Stimulated activated CD4-positive, alpha-beta T cell treated with anti-CD3 and anti-CD28 coated beads, Interleukin-4, amount 100 ng/mL, for 48 hours (primary cell): ENCODE data around the gene BTG3.

Experiments
- DNase-seq, 2 donors: peaks; one replicate each; pipeline ENCODE4 v3.0.0-alpha.2; 2020; ENCODE audit warnings: low read depth in 2 of 2

The BTG3 gene, protein sequence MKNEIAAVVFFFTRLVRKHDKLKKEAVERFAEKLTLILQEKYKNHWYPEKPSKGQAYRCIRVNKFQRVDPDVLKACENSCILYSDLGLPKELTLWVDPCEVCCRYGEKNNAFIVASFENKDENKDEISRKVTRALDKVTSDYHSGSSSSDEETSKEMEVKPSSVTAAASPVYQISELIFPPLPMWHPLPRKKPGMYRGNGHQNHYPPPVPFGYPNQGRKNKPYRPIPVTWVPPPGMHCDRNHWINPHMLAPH

GRCh38 chr21:17612565-17613241 lies at the start of gene BTG3:
TSS of gene BTG3 (minus strand) at chr21:17612901. CDS start at chr21:17609144, 3,757 bp downstream.
- peak; percentile 68 to 81 for DNase-seq

DNA sequence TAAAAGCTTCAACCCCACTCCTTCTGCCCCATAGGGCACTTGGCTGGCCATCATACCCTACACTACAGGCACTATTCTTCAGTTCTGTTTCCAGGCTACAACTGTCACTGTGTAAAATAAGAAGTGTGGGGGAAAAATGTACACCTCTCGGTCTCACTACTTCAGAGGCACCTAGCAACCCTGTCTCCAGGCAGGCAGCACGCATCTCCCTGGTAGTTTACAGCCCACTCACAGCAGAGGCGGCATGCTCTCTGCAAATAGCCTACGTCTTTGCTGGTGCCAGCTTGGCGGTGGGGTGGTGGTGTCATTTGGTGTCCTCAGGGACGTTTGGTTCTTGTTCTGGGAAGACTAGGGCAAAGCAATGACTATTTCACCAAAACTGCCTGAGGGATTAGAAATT lies 48.2 kb upstream of the BTG3 start:
- DNase-seq = no peak

DNA sequence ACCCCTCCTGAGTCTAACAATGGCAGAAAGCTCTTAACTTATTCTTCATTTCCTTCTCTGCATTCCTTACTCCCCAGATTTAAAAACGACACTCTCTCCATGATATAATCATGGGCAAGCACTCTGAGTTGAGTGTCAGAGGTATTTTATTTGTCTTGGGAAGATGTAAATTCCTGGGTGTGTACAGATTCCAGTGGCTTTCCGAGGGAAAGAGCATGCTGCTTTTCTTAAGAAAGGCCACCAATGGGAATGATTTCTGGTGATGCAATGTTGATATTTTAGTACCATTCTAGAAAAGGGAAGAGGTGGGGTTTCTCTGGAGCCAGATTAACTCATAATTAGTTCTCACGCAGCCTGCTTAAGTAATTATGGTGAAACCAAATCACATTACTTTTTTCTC lies 47.8 kb upstream of the BTG3 start:
- no peak for DNase-seq

- no peak for DNase-seq
These were observed 46.2 kb upstream of the BTG3 start for GRCh38 chr21:17658931-17659330.

GRCh38 chr21:17651526-17651925 lies 38.8 kb upstream of the BTG3 start:
- DNase-seq = no peak

GRCh38 chr21:17650292-17650691 lies 37.6 kb upstream of the BTG3 start:
- DNase-seq = no peak

DNA sequence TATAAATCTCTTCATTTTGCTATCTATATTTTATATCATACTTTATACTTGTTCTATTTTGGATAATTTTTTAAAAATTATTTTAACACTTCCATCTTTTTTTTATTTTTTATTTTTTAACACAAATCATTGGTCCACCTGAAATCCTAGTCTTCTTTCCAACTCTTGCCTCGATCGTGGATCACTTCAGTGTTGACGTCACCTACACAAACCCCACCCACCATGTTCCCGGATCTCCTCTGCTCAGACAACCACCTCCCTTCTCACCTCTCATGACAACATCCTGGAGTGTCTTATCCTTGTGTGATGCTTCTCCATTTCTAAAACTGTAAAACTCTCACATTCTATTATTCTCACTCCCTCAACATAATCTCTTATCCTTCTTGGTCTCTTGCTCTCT lies 34.1 kb upstream of the BTG3 start:
- no peak for DNase-seq

DNA sequence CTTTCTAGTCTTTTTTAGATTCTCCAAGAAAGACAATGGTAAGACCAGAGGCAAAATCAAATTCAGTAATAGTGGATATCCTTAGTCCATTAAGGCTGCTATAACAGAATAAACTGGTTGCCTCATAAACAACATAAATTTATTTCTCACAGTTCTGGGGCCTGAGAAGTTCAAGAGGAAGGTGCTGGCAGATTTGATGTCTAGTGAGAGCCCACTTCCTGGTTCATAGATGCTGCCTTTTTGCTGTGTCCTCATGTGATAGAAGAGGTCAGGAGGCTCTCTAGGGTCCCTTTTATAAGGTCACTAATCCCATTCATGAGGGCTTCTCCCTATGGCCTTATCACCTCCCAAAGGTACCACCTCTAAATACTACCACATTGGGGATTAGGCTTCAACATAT lies 31.5 kb upstream of the BTG3 start:
- DNase-seq = no peak

- no peak for DNase-seq
These were observed 28.1 kb upstream of the BTG3 start for GRCh38 chr21:17640821-17641220.

DNA sequence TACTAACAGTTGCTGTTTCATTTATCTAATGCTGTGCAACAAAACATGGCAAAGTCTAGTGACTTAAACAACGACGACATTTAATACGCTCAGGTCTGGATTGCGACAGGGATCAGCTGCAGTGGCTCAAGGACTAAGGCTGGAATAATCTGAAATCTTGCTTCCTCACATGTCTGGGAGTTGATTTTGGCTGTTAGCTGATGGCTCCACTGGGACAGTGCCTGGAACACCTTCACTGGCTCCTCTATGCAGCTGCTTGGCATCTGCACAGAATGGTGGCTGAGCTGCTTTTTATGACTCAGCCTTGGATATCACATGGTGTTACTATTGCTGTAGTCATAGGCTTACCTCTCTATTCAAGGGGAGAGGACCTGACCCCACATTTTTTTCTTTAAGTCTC lies 24.0 kb upstream of the BTG3 start:
- no peak for DNase-seq

- DNase-seq = no peak
These were observed 18.5 kb upstream of the BTG3 start for GRCh38 chr21:17631195-17631594.

DNA sequence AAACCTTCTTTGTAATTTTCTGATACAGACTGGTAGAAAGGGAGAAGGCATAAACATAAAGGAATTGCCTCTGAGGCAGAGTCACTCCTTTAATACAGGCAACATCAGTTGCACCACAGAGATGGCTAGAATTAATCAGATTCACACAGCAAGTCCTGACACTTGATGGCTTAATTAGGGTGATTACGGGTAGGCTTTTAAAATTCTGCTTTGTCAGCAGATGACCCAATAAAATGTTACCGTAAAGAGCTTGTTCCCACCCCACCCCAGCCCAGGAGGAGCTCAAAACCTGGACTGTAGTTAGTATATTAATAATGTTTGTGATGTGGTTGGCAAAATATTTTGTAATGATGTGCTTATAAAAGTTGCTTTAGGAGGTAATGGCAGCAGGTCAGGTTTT lies 9.3 kb upstream of the BTG3 start:
- DNase-seq = no peak

DNA sequence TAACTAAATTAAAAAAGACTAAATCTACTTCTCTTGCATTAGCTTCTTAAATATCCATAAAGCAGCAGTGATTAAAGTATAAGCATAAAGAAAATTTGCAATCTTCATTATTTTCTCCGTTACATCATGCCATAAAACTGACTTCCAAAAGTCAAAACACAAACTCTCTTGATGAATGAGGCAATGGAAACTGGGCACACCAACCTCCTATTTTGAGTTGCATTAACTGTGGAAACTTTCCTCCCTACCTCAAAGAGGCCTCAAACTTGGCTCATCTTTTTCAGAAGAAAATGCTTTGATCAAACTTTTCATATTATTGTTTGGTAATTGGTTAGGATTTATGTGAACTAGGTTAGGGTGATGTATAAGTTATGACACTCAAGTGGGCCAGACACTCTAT lies 4.1 kb upstream of the BTG3 start:
- DNase-seq = no peak

DNA sequence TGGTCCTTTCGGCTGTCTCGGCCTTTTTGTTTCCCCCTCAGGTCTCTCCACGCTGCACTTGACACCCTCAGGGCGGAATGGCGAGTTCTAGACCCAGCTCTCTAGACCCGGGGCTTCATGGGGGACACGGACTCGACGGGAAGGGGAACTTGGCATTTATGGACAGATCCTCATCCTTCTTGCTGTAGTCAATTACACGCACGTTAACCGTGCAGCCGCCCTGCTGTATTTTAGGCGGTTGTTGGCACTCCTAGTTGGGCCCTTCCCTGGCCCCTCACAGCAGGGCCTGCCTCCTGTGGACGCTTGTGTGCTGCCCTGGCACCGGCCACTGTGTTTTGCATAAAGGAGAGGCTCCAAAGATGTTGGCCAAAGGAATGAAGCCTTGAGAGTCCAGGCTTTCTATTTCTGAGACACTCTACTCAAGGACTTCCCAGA lies 558 bp upstream of the BTG3 start:
- DNase-seq = peak in 1 of 2 donors; percentile 6

DNA sequence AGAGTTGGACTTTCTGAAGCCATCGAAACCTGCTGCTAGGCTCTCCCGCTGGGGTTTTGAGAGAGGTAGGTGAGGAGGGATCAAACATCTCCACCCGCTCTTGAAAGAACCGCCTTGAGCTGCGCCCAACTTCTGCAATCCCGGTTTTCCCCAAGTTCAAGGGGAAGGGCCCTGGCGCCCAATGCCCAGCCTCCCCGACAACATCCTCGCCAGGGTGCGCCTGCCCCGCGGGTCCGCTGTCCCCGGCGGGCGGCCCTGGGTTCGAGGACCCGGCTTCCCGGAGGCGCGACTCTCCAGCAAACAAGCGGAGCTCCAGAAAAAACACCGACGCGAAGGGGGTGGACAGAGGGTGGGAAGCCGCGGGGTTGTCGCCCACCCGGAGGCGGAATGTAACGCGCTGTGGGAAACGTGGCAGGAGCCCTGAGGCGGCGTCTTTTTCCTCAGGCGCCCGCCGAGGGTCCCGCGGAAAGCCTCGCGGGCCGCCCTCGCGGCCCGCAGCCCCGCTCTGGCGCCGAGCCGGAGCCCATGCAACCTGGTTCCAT lies 607 bp downstream of the BTG3 start:
- peak; percentile 11 to 15 for DNase-seq

DNA sequence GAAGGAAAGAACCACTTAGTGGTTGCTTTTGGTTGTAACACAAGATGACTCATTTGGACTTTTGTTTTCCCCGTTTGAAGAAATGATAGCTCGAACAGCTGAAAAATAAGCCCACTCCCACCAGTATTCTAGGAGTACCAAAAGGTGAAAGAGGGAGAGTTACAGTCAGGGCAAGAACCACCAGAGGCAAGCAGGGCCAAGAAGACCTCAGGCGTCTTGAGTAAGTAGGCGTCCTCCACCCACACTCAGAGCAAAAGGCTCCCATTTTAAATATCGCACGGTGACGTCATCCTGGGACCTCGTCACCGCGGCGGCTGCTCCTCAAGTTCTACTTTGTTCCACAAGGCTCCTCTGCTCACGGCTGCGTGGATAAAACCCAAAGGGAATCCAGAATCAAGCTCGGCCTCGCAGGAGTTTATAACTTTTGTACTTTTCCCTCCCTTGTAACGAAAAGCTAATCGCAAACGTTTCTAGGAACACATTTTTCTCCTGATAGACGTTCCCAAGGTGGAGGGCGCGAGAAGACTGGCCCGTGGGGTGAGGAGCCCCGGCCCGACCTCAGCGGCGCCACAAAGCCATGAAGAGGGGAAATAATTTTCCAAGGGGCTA lies 1.2 kb downstream of the BTG3 start:
- DNase-seq = peak; percentile 69 to 77

DNA sequence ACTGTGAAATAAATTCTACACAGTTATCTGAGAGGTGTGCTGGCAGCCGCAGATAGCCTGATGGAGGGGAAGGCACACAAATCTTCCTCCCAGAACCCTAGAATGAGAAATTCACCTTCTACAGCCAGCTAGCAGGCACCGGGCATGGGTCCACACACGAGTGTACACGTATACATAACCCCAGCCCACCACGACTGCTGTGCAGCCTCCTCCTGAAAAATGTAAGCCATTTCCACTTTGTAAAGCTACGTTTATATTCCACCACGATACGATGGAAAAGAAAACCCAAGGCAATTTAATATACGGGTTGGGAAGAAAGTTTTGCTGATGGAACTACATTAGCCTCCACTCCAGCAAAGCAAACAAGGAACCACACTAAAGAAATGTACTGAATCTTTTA lies 1.8 kb downstream of the BTG3 start:
- no peak for DNase-seq

GRCh38 chr21:17609681-17610080 lies 3.0 kb downstream of the BTG3 start:
- no peak for DNase-seq

- no peak for DNase-seq
These were observed 5.0 kb downstream of the BTG3 start for GRCh38 chr21:17607684-17608083.

- no peak for DNase-seq
These were observed 9.8 kb downstream of the BTG3 start for GRCh38 chr21:17602874-17603273.

DNA sequence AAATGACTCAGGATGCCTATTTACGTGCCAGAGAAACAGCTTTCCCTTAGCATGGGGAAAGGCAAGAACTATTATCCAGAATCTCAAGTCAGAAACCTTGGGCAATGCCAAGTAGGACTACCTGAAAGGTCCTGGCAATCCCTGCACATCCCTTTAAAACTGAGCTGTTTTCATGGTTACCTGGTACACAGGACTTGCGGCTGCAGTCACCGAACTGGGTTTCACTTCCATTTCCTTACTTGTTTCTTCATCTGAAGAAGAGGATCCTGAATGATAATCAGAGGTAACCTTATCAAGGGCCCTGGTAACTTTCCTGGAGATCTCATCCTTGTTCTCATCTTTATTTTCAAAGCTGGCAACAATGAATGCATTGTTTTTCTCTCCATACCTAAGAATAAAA lies 14.3 kb downstream of the BTG3 start:
- no peak for DNase-seq

DNA sequence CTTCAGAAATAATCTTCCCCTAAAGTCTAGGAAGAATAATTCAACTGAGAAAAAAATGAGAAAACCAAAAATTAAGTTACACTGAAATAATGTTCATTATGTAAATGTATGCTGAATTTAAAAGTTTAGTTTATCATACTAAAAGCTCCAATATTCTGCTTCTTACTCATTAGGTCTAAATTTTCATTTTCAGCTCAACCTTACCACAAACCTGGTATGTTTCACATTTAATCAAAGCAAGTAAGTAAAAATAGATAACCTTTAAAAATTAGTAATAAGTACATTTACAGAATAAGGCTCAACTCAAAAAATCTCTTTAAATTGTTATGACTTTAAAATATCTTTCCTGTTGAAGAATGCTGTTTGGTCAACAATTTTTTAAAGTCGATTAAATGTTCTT lies 15.0 kb downstream of the BTG3 start:
- DNase-seq = no peak

DNA sequence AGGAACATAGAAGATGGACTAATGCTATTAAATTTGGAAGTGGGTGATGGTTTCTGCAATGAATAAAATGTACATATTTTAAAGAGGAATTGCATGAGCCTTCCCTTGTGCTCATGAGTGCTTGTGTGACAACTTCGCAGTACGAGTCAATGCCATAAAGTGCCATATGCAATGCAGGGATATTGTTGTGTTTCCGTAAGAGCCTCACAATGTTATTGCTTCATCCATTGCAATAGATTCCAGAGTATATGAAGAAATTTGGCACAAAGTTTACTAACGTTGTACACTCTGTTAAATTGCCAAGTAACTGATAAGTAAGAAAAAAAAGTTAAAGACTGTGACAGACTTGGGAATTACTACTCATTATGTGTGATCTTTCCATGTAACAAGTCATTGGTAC lies 22.3 kb downstream of the BTG3 start:
- no peak for DNase-seq
